ENCODE measurements around the gene FAM98C. TPM values are rescaled to one million over a fixed set of nuclear protein-coding genes. Genes with fewer than 3 reads are reported as not detected.
"Not testable (repeated sequence)": the region's sequence is repeated elsewhere in the genome, so short reads cannot be mapped to it uniquely, and the experiment has no call there.

The FAM98C gene
- polyA plus RNA-seq, 4 donors: 10.4 to 23.6 (median 14.2) TPM

- no peak for DNase-seq (ENCODE audit: low read depth in 4 of 4, low spot score in 3 of 4)
Observed at GRCh38 chr19:38392707-38393308, 10.1 kb upstream of the FAM98C start.

DNA sequence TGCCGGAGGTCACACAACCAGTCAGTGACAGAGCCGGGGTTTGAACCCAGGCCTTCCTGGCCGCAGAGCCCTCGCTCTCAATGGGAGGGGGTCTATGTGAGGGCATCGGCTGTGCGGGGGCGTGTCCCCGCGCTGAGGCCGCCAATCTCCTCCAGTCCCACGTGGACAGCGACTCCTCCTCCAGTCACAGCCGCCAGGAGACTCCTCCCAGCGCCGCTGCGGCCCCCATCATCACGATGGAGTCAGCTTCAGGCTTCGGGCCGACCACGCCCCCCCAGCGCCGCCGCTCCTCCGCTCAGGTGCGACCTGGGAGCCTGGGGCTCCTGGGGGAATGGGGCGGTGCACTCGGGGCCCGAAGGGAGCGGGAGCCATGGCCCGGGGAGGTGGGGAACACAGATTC lies 8.4 kb upstream of the FAM98C start:
- DNase-seq (ENCODE audit: low read depth in 4 of 4, low spot score in 3 of 4): no peak

- no peak for DNase-seq (ENCODE audit: low read depth in 4 of 4, low spot score in 3 of 4)
Observed at GRCh38 chr19:38395381-38396114, 7.3 kb upstream of the FAM98C start.

GRCh38 chr19:38399081-38399480 lies 3.8 kb upstream of the FAM98C start:
- DNase-seq (ENCODE audit: low read depth in 4 of 4, low spot score in 3 of 4): no peak

GRCh38 chr19:38399537-38399936 lies 3.4 kb upstream of the FAM98C start:
- no peak for DNase-seq (ENCODE audit: low read depth in 4 of 4, low spot score in 3 of 4)

- no peak for DNase-seq (ENCODE audit: low read depth in 4 of 4, low spot score in 3 of 4)
Observed at GRCh38 chr19:38400361-38400760, 2.5 kb upstream of the FAM98C start.

GRCh38 chr19:38401148-38401547 lies 1.7 kb upstream of the FAM98C start:
- DNase-seq (ENCODE audit: low read depth in 4 of 4, low spot score in 3 of 4): no peak

GRCh38 chr19:38402623-38402966 lies 298 bp upstream of the FAM98C start:
- no peak for DNase-seq (ENCODE audit: low read depth in 4 of 4, low spot score in 3 of 4)

DNA sequence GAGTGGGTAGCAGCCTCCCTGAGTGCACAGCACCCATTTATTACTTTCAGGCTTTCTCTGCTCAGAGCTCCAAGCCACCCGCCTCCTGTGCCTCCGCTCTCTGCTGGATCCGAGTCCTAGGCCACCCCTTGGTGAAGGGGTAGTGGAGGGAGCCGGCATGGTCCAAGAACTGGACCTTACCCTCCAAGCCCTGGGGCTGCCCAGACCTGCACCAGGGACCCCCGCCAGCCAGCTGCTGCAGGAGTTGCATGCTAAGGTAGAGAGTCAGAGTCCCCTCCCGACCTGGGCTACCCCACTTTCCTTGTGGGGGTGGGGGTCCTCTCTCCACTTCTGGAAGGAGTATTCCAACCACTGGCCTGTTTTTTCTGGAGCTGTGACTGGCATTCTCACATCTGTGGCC lies 2.0 kb downstream of the FAM98C start:
- no peak for DNase-seq (ENCODE audit: low read depth in 4 of 4, low spot score in 3 of 4)

GRCh38 chr19:38405276-38405675 lies 2.4 kb downstream of the FAM98C start:
- DNase-seq (ENCODE audit: low read depth in 4 of 4, low spot score in 3 of 4): no peak

GRCh38 chr19:38409631-38410133 lies 6.8 kb downstream of the FAM98C start:
- DNase-seq (ENCODE audit: low read depth in 4 of 4, low spot score in 3 of 4): no peak

GRCh38 chr19:38410407-38410806 lies 7.5 kb downstream of the FAM98C start:
- not testable (repeated sequence) for DNase-seq (ENCODE audit: low read depth in 4 of 4, low spot score in 3 of 4)

DNA sequence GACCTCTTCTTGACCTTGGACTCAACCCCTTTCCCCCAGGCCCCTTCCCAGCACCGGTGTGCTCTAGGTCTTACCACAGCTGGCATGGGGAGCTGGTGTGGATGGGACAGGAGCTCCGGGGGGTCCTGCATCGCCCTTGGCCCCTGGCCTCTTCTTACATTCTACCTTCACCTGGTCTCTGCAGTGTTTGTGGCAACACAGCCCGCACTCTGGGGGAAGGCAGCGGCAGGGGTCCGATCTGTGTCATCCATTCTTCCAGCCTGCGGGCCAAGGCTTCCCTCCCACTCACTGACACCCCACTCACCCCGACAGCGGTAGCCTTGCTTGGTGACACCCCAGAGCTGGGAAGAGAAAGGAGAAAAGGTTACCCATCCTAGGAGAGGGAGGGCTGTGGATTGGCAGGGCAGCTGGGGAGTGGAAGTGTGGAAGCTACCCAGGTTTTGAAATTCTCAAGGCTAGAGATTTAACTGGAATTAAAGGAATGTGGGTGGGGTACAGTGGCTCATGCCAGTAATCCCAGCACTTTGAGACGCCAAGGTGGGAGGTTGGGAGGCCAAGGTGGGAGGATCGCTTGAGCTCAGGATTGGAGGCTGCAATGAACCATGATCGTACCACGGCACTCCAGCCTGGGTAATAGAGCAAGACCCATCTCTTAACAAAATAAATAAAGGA lies 8.3 kb downstream of the FAM98C start:
- no peak for DNase-seq (ENCODE audit: low read depth in 4 of 4, low spot score in 3 of 4)

DNA sequence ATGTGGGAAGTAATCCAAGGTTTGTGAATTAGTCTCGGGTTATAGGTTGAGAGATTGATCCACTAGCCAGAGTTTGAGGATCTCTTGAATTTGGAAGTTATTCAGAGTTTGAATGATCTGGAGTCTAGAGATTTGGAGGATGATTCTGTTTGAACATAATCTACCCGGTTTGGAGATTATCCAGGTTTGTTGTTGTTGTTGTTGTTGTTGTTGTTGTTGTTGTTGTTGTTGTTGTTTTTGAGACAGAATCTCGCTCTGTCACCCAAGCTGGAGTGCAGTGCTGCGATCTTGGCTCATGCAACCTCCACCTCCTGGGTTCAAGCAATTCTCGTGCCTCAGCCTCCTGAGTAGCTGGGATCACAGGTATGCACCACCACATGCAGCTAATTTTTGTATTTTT lies 9.0 kb downstream of the FAM98C start:
- DNase-seq (ENCODE audit: low read depth in 4 of 4, low spot score in 3 of 4): not testable (repeated sequence)

DNA sequence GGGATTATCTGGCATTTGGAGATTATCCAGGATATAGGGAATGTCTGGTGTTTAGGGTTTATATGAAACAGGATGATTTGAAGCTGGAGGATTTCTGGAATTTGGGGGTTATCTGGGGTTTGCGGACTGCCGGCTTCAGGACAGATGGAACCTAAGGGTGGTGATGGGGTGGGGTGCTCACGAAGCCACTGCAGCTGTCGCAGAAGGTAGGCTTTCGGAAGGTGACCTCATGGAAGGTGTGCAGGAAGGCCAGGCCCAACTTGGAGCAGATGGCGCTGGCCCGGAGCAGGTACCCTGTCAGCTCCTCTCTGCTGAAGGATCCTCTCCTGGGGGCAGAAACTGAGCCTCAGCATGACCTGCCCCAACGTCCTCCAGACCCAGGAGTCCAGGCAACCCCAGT lies 9.6 kb downstream of the FAM98C start:
- DNase-seq (ENCODE audit: low read depth in 4 of 4, low spot score in 3 of 4): no peak

DNA sequence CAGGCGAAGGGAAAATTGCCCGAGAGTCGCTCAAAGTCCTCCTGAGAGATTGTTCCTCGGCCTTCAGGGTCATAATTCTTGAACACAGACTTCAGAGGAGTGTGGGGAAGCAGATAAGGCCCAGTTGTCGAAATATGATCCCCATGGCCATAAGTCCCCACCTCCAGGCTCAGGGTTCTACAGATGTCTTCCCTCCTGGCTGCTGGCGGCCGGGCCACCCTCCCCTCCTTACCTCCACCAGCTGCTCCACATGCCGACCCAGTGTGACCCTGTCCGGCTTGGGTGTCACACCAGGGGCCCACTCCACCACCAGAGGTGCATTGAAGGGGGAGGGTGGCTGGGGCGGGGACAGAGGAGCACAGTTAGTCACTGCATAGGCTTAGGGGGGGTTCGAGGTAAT lies 10.1 kb downstream of the FAM98C start:
- DNase-seq (ENCODE audit: low read depth in 4 of 4, low spot score in 3 of 4): no peak

DNA sequence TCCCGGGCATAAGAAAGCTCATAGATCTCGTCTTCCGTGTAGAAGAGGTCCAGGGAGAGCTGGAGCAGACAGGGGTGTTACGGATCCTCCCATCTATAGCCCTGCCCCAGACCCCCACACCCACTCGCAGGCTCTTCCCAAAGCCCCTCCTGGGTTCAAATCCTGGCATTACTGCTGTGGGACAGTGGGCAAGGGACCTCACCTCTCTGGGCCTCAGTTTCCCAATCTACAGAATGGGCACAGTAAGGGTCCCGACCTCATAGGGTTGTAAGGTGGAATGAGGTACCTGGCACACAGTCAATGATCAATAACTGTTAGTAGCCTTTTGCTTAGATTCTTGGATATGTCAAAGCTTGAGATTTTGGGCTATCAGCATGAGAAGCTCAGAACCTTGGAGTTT lies 10.5 kb downstream of the FAM98C start:
- no peak for DNase-seq (ENCODE audit: low read depth in 4 of 4, low spot score in 3 of 4)

DNA sequence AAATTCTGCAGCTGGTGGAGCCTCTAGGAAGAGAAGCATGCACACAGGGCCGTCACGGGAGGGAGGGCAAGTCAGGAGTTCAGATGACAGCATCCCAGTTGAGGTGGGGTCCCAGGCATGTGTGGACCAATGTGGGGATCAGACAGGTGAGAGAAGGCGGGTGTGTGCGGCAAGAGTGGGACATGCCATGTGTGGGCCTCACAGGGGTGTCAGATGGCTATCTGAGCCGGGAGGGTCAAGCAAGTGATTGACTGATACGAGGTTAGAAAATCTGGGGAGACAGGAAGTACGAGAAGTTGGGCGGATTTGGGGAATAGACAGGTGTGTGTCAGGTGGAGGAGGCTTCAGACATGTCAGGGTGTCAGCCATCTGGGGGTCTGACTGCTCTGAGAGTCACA lies 14.3 kb downstream of the FAM98C start:
- DNase-seq (ENCODE audit: low read depth in 4 of 4, low spot score in 3 of 4): no peak

DNA sequence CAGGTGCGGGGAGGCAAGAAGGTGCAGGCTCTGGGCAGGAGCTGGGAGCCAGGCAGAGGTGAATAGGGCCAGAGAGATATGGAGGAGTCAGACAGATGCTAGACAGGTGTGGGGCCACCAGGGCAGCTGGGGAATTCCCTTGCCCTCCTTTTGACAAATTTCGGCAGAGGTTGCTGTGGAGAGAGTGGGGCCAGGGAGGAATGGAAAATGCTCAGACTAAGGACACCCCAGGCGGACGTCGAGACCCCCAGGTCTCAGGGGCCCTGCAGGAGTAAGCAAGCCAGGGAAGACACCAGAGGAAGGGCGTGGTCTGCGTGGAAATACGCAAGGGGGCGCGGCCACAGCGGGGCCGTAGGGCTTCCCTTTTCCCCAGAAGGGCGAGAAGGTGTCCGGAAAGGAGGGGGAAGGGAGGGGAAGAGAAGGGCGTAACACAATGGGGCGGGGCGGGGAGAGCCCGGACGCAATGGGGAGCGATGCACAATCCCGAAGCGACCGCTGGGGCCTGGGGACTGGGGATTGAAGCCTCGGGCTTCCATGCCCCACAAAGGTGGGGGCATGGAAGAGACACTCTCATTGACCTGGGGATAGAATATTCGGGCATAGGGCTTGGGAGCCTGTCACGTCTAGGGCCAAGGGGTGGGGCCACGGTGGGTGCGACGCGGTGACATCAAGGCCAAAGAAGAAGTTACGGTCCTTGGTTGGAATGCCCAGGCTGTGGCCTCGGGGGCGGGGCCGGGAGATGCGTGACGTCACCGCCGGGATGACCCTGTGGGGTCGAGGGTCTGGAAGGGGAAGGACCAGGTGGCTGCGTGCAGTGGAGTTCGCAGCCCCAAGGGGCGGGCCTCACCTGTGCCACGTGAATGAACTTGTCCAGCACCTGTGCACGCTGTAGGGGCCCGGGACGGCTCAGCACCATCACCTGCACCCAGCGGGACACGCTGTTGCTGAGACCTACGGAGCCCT lies 14.9 kb downstream of the FAM98C start:
- no peak for DNase-seq (ENCODE audit: low read depth in 4 of 4, low spot score in 3 of 4)

DNA sequence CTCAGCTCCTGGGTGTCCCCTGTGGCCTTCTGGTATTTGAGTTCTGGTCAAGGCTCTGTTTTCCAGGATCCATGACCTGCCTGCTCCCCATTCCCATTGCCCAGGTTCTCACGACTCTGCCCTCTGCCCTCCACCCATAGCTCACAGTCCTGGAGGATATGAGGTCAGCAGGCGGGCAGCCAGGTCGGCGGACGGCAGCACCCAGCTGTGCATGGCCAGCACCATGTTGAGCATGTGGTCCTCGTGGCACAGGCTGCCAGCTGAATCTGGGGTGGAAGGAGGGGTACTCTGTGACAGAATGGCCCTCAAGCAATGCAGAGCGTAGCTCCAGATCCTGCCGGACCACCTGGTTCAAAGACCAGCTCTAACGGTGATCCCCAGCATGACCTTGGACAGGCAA lies 18.0 kb downstream of the FAM98C start:
- DNase-seq (ENCODE audit: low read depth in 4 of 4, low spot score in 3 of 4): no peak

DNA sequence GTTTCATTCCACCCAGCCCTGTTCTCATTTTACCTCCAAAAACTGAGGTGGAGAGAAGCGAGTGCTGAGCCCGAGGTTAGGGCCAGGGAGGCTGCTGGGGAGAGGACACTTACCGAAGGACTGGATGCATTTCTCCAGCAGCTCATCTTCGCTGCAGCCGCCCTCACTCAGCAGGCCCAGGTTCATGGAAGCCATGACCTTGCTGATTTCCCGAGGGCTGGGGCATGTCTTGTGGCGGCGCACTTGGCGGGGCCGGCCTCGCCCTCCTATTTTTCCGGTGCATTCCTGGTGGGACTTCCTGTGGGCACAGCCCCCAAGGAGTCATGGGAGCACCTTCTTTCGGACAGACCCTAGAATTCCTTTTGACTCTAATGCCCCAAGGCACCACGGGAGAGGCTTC lies 19.0 kb downstream of the FAM98C start:
- no peak for DNase-seq (ENCODE audit: low read depth in 4 of 4, low spot score in 3 of 4)
